Measurements from ENCODE around the gene CCDC110.

DNA sequence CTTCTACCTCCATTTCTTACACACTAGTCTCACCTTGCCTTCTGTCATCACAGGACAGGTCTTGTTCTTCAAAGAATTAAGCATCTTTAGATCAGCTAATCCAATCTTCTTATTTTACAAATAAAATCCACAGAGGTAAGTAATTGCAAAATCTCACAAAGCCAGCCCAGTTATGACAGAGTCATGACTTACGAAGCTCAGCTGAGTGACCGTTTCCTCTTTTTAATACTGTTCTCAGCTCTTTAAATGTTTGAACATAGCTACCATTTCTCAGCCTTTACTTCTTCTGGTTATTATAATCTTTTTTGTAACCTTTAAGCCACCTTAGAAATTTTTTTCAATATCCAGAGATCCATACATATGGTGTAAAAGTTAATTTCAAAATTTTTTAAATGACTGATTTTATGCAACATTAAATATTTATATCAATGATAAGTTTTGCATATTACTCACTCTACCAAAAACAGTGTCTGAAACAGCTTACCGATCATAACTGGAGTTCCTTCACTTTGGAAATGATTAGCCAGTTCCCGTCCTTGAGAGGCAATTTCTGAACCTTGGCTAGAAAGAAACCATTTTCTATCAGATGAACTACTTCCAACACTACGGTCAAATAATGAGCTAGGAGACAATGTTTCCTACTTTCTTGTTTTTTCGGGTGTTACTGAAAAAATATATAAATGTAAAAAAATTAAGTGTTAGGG, 66.1 kb downstream of the CCDC110 start:
- TF ChIP-seq POLR2A (IDR thresholded peaks at IDR 0.05; ENCODE audit: low read depth, low read length) (no peak), POLR2AphosphoS5 (IDR thresholded peaks at IDR 0.05; ENCODE audit: insufficient read depth, low read depth, low read length) (no peak), EZH2 (IDR thresholded peaks at IDR 0.05; ENCODE audit: borderline replicate concordance, low read depth, low read length, severe bottlenecking) (no peak), FOS (IDR thresholded peaks at IDR 0.05; ENCODE audit: borderline replicate concordance, insufficient read depth, low read length) (no peak), MYC (IDR thresholded peaks at IDR 0.05; ENCODE audit: low read depth, low read length) (no peak), GATA2 (IDR thresholded peaks at IDR 0.05; ENCODE audit: insufficient read depth, insufficient read length, low read depth, low read length) (no peak), JUN (IDR thresholded peaks at IDR 0.05; ENCODE audit: borderline replicate concordance, insufficient read depth, insufficient read length, low read depth) (no peak)
- TF ChIP-seq, protein P1, sequence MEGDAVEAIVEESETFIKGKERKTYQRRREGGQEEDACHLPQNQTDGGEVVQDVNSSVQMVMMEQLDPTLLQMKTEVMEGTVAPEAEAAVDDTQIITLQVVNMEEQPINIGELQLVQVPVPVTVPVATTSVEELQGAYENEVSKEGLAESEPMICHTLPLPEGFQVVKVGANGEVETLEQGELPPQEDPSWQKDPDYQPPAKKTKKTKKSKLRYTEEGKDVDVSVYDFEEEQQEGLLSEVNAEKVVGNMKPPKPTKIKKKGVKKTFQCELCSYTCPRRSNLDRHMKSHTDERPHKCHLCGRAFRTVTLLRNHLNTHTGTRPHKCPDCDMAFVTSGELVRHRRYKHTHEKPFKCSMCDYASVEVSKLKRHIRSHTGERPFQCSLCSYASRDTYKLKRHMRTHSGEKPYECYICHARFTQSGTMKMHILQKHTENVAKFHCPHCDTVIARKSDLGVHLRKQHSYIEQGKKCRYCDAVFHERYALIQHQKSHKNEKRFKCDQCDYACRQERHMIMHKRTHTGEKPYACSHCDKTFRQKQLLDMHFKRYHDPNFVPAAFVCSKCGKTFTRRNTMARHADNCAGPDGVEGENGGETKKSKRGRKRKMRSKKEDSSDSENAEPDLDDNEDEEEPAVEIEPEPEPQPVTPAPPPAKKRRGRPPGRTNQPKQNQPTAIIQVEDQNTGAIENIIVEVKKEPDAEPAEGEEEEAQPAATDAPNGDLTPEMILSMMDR (IDR thresholded peaks at IDR 0.05; ENCODE audit: extremely low read depth in 1 of 2, insufficient read depth in 1 of 2, low read depth in 1 of 2, low read length in 2 of 2) = no peak
- TF ChIP-seq, protein P2, sequence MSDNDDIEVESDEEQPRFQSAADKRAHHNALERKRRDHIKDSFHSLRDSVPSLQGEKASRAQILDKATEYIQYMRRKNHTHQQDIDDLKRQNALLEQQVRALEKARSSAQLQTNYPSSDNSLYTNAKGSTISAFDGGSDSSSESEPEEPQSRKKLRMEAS (IDR thresholded peaks at IDR 0.05; ENCODE audit: insufficient read depth, insufficient read length) = no peak

Measured in endothelial cell of umbilical vein (primary cell).